ENCODE results near the gene TAF10.

- no peak for TF ChIP-seq SP1 (IDR thresholded peaks at IDR 0.05)
- TF ChIP-seq CTCF (IDR thresholded peaks at IDR 0.05; ENCODE audit: low read depth, low read length, missing input control): no peak
- TF ChIP-seq, protein P1, sequence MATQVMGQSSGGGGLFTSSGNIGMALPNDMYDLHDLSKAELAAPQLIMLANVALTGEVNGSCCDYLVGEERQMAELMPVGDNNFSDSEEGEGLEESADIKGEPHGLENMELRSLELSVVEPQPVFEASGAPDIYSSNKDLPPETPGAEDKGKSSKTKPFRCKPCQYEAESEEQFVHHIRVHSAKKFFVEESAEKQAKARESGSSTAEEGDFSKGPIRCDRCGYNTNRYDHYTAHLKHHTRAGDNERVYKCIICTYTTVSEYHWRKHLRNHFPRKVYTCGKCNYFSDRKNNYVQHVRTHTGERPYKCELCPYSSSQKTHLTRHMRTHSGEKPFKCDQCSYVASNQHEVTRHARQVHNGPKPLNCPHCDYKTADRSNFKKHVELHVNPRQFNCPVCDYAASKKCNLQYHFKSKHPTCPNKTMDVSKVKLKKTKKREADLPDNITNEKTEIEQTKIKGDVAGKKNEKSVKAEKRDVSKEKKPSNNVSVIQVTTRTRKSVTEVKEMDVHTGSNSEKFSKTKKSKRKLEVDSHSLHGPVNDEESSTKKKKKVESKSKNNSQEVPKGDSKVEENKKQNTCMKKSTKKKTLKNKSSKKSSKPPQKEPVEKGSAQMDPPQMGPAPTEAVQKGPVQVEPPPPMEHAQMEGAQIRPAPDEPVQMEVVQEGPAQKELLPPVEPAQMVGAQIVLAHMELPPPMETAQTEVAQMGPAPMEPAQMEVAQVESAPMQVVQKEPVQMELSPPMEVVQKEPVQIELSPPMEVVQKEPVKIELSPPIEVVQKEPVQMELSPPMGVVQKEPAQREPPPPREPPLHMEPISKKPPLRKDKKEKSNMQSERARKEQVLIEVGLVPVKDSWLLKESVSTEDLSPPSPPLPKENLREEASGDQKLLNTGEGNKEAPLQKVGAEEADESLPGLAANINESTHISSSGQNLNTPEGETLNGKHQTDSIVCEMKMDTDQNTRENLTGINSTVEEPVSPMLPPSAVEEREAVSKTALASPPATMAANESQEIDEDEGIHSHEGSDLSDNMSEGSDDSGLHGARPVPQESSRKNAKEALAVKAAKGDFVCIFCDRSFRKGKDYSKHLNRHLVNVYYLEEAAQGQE (IDR thresholded peaks at IDR 0.05): no peak
- no peak for TF ChIP-seq HNF4G (IDR thresholded peaks at IDR 0.05)
- no peak for TF ChIP-seq RAD21 (IDR thresholded peaks at IDR 0.05)
- no peak for TF ChIP-seq FOXA1 (IDR thresholded peaks at IDR 0.05)
- TF ChIP-seq TAF1 (conservative IDR thresholded peaks at IDR 0.05): no peak
- TF ChIP-seq GABPA (IDR thresholded peaks at IDR 0.05 in 1 of 2, conservative IDR thresholded peaks at IDR 0.05 in 1 of 2): no peak
- no peak for TF ChIP-seq RXRA (IDR thresholded peaks at IDR 0.05)
- TF ChIP-seq YY1 (IDR thresholded peaks at IDR 0.05): no peak
- no peak for TF ChIP-seq EGR1 (IDR thresholded peaks at IDR 0.05; ENCODE audit: low read depth in 2 of 2)
These were observed 48.3 kb downstream of the TAF10 start for GRCh38 chr11:6563667-6564066.
